GM21529 (cell line): ENCODE data around the gene ROBO1.
"Not testable (repeated sequence)": the region's sequence is repeated elsewhere in the genome, so short reads cannot be mapped to it uniquely, and the experiment has no call there.

Source experiments
- ATAC-seq: cut with Tn5 transposase; IDR thresholded peaks from one replicate; pipeline ENCODE4 v1.9.1; 2021; ENCODE audit not compliant: unreplicated experiment

The ROBO1 gene

DNA sequence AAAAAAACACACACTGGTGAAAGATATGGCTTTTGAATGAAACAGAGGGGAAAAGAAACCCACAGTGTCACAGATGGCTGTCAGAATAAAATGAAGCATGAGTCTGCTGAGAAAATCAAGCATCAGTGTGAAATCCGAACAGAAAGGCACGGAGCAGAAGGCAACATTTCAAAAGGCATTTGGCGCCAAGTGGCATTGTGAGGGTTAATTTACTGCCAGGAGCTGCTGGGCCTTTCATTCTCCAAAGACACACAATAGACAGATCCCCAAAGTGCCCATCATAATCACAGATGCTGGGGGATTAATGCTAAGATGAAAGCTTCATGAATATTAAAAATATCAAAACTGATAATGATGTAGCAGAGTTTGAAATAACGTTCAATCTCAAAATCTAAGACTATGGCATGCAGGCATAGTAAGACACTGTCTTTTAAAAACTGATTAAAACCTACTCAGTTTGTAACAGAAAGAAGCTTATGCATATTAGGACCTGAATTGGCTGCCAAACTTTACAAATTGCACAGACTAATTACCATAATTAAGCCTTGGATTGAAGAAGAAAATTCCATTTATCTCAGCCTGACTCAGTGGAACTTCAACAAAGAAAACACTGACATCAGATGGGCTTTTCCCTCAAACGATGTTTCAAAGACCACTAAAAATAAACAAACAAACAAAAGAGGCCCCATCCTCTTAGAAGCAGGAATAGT, 589.2 kb downstream of the ROBO1 start:
- no peak for ATAC-seq

- no peak for ATAC-seq
Observed at GRCh38 chr3:79175870-79176269, 591.9 kb downstream of the ROBO1 start.

- not testable (repeated sequence) for ATAC-seq
Observed at GRCh38 chr3:79173259-79173658, 594.5 kb downstream of the ROBO1 start.

GRCh38 chr3:79172241-79172640, 595.6 kb downstream of the ROBO1 start:
- no peak for ATAC-seq

DNA sequence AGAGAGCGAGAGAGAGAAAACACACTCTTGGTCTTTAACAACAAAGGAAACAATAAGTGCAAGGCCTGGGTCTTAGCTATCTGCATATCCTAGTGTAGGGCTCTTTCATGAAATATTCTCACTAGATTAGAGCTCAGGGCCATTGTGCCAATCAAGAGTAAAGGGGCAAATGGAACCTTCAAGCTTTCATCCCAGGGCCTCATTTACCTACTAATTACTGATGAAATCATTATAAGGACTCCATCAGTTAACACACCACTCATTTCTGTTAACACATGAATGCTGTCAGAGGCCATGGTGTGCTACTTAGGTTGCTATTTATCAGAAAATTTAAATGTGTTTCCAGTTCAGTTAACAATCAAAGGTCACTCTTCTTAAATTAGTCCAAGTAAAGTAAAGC, 597.8 kb downstream of the ROBO1 start:
- ATAC-seq: no peak

- ATAC-seq: no peak
Observed at GRCh38 chr3:79167651-79168416, 600.0 kb downstream of the ROBO1 start.

DNA sequence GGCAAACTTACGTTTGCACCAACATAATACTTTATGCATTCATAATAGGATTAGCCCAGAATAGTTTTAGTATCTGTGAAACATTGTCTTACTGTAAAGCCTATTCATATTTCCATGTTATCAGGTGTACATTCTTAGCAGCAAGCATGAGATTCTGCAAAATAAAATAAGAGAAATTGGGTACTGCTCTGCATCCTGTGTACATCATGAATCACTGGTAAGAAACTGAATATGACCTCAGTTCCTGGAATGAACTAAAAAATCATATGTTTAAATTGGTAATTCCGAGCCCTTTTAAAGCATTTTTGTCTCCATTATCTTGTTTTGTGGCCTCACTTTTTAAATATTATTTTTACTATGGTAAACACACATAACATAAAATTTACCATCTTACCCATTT, 605.1 kb downstream of the ROBO1 start:
- no peak for ATAC-seq

GRCh38 chr3:79161941-79162340, 605.9 kb downstream of the ROBO1 start:
- ATAC-seq: no peak

DNA sequence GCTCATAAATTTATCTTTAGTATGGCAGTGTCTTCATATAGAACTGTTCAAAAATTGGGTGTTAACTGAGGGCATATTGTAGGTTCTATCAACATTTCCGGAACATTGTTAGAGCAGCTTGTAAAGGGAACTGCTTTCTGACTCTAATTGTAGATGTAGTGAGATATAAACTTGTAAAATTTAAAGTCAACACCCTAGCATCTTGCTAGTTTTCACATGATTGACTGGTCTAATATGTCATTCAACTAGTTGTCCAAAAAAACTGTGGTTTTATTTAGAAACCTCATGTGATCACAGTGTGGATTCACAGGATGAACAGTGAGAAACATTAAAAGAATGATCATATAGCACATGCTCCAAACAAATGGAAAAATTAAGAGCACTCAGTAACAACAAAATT, 607.4 kb downstream of the ROBO1 start:
- ATAC-seq: no peak

DNA sequence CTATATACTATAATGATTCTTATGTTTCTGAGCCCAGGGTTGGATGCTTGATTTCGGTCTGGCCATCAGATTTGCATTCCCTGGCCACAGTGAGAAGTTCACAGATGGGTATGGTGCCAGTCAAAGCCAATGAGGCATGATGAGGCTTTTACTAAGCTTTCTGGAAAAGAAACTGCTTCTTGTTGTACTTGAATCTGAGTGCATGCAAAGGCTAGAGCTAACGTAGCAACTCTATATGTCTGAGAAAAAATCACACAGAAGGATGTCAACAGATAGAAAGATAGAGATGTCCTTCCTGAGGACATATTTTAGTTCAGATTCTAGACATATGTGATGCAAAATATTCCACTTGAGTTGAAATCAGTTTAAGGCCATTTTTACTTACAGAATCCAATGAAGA, 608.1 kb downstream of the ROBO1 start:
- ATAC-seq: no peak

DNA sequence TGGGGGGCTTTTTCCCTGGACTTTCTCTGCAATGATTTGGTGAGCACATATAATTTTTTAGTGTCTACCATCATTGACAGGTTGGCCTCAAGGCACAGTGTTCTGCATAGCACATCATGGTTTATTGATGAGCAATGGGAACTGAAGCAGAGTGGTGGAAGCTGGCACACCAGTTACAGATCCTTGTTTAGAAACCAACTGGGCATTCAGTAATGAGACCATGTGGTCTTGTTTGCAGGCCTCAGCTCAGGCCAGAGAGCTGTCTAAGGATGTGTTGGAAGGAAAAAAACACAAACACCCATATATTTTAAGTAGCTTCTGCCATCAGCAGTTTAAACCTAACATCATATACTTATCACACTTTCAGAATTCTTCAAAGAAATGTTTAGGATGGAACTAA, 610.6 kb downstream of the ROBO1 start:
- no peak for ATAC-seq

DNA sequence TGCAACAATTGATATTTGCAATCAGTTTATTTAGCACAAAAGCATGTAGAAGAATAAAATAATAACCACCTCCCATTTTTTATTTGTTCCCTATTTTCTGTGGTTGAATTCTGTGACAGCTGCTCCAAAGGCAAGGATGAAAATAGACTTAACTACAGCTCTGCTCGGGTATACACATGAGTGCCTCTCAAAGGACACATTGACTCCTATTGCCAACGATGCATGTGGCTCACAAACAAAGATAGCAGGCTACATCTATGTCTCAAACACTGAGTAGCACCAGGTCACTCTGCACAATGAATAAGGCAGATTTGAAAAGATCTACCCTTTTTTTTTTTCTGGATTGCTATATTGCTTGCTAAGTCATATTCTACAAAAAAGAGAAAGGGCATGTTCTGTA, 612.9 kb downstream of the ROBO1 start:
- no peak for ATAC-seq

GRCh38 chr3:79148786-79149185, 619.0 kb downstream of the ROBO1 start:
- no peak for ATAC-seq

DNA sequence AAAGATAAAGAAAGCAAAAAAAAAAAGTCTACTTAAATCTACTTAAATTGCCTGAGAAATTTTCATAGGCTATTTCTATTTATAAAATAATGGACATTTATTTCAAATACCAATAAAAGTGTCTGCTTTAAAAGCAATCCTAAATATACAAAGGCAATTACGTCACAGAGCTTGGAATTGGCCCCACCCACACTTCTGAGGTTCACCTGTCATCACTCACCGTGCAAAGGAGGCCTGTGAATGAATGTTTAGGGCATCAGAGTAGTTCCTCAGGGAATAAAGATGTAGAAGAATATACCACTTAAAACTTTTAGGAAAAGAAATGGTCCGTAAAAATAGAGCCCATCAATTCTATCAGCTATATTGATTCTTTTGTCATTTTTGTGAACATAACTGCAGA, 621.8 kb downstream of the ROBO1 start:
- ATAC-seq: no peak

- ATAC-seq: no peak
Observed at GRCh38 chr3:79140708-79141107, 627.1 kb downstream of the ROBO1 start.

DNA sequence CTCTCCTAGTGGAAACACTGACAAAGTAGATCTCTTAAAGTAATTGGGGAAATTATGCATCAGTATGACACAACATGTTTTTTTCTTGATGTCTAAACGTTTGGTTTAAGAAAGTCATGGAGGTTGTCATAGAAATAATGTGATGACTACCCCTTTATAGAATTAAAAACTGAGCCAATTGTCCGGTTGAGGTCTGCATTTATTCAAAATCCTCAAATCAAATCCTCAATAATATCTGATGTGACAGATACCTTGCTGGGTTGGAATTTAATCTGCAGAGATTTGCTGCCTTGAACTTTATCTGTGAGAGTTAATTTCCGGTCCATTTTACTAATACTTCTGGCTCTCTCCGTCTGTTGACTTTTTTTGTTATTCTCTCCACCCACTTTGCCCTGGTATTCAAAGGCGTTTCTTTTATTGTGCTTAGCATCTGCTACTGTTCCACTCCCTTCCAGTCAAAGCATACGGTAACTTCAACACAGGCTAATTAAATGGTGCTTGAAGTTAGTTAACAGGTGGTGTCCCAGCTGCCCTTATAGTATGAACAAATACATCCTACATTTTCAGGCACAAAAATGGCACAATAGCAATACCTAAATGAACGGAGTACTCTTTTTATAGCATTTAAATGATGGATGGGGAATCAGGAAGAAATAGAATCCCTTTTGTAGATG, 628.3 kb downstream of the ROBO1 start:
- no peak for ATAC-seq

GRCh38 chr3:79125313-79125984, 642.3 kb downstream of the ROBO1 start:
- ATAC-seq: no peak

DNA sequence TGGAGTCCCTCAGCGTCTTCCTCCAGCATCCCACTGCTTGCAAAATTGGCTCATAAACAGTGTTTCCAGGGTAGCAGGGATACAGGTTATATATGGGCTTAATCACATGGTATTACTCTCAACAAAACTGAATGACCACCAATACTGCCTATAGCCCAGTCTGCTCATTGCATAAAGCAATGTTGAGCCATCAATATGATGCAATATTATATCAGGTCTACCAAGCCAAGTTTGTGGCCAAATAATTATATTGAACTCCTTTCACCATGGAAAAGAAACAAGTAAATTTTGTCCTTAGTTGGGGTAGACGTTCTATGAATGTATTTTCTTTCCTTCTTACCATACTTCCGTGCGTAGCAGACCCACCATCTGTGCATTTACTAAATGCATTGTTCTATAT, 652.3 kb downstream of the ROBO1 start:
- no peak for ATAC-seq

- no peak for ATAC-seq
Observed at GRCh38 chr3:79113876-79114275, 653.9 kb downstream of the ROBO1 start.

DNA sequence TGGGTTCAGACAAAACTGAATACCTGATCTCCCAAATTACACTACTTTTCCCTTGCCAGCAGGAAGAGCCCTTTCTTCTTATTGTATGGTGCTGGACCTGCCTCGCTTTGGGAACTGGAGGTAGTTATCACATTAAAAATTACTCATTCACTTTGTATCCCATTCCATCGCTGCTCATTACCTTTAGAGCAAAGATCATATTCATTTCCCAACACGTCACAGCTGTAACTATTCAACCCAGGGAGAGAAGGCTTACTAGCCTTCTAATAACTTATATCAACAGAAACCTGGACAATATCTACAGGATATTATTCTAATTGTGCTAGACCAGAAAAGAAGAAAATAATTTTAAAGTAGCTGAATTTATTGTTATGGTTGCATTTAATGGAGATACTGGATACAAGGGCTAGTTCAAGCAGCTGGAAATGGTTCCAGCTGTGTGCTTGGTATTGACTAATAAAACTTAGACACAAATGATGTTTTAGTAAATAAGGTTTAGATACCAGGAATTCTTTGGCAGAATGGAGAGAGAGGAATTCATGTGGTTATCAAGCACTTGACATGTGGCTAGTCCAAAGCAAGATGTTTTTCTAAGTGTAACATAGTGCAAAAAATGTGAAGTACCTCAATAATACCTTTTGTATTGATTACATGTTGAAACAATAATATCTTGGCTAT, 656.3 kb downstream of the ROBO1 start:
- ATAC-seq: no peak

GRCh38 chr3:79109754-79110153, 658.0 kb downstream of the ROBO1 start:
- no peak for ATAC-seq
